Stimulated activated CD4-positive, alpha-beta T cell treated with anti-CD3 and anti-CD28 coated beads, Interleukin-4, amount 100 ng/mL, for 24 hours (primary cell): ENCODE results near the gene PCDHGB1.
A peak's percentile ranks its signal among the peaks of the same experiment; 100 is the strongest.
"Not testable (repeated sequence)": the region's sequence is repeated elsewhere in the genome, so short reads cannot be mapped to it uniquely, and the experiment has no call there.

ENCODE experiments used
- DNase-seq: peaks from one replicate; pipeline ENCODE4 v3.0.0-alpha.2; 2020

PCDHGB1 gene

GRCh38 chr5:141384471-141385267 is 34.8 kb downstream of the PCDHGB1 start:
- DNase-seq: no peak

- DNase-seq: not testable (repeated sequence)
These were observed 37.8 kb downstream of the PCDHGB1 start, which contains the start of gene PCDHGB4 for GRCh38 chr5:141387557-141388311. TSS of gene PCDHGB4 (plus strand) at chr5:141387698. CDS start at chr5:141387885, 187 bp downstream.

- no peak for DNase-seq
These were observed 38.8 kb downstream of the PCDHGB1 start for GRCh38 chr5:141388661-141389060.

GRCh38 chr5:141389153-141390042 is 39.5 kb downstream of the PCDHGB1 start:
- no peak for DNase-seq

GRCh38 chr5:141392429-141393198 is 42.7 kb downstream of the PCDHGB1 start, which contains the start of gene PCDHGA8:
TSS of gene PCDHGA8 (plus strand) at chr5:141392633. CDS start at chr5:141392814, 181 bp downstream.
- no peak for DNase-seq

GRCh38 chr5:141393267-141393666 is 43.4 kb downstream of the PCDHGB1 start:
- no peak for DNase-seq

- not testable (repeated sequence) for DNase-seq
These were observed 44.7 kb downstream of the PCDHGB1 start for GRCh38 chr5:141394401-141395187.

- DNase-seq: peak; percentile 26
These were observed 48.1 kb downstream of the PCDHGB1 start, which contains the start of gene PCDHGB5 for GRCh38 chr5:141397756-141398551. TSS of gene PCDHGB5 (plus strand) at chr5:141397947. CDS start at chr5:141398128, 181 bp downstream.

GRCh38 chr5:141398608-141399007 is 48.7 kb downstream of the PCDHGB1 start:
- DNase-seq: no peak

- no peak for DNase-seq
These were observed 49.8 kb downstream of the PCDHGB1 start for GRCh38 chr5:141399555-141400258.
